WTC11 (cell line): ENCODE data around the gene COPS6. TPM values are rescaled to one million over a fixed set of nuclear protein-coding genes. Genes with fewer than 3 reads are reported as not detected.

Experiments used
- ATAC-seq: fragments of 200-7000 bp; cut with Tn5 transposase; 2 replicates; pipeline ENCODE4 v1.10.0; 2021; ENCODE audit warnings: mild to moderate bottlenecking, moderate library complexity
- CTCF ChIA-PET: fragments of 300-600 bp; sonication (Branson Sonifier 250); formaldehyde crosslinking; loops from one replicate; lab custom pipeline; 2021; ENCODE audit warnings: antibody characterized with exemption; lab: Charles Lee
- POLR2A ChIA-PET: fragments of 350-600 bp; sonication (Branson Sonifier 250); formaldehyde crosslinking; loops from one replicate; lab custom pipeline; 2021; ENCODE audit warnings: antibody characterized with exemption; lab: Charles Lee
- DNase-seq: peaks from one replicate; pipeline ENCODE4 v3.0.0; 2021; ENCODE audit warnings: low spot score
- H3K27ac Mint-ChIP-seq: 2 replicates; pipeline ENCODE4 v1.8.0; 2021; ENCODE audit warnings: mixed read lengths
- H3K27me3 Mint-ChIP-seq: 2 replicates; pipeline ENCODE4 v1.8.0; 2021; ENCODE audit warnings: low read depth, mild to moderate bottlenecking, moderate library complexity, mixed read lengths
- H3K36me3 Mint-ChIP-seq: 2 replicates; pipeline ENCODE4 v1.8.0; 2021; ENCODE audit warnings: mixed read lengths
- H3K4me1 Mint-ChIP-seq: 2 replicates; pipeline ENCODE4 v1.8.0; 2022; ENCODE audit warnings: mixed read lengths
- H3K4me3 Mint-ChIP-seq: 2 replicates; pipeline ENCODE4 v1.8.0; 2021; ENCODE audit warnings: mild to moderate bottlenecking, moderate library complexity, mixed read lengths
- H3K9me3 Mint-ChIP-seq: 2 replicates; pipeline ENCODE4 v1.8.0; 2021; ENCODE audit warnings: mixed read lengths
- CDX4 ChIP-seq: fragments of 250-450 bp; sonication (Bioruptor Pico); IDR thresholded peaks from 2 replicates; pipeline ENCODE4 v1.9.0; 2021; ENCODE audit warnings: moderate library complexity, mild to moderate bottlenecking, inconsistent platforms, borderline replicate concordance
- FOXP1 ChIP-seq: sonication (generic); formaldehyde crosslinking; IDR thresholded peaks from 2 replicates; pipeline ENCODE4 v1.8.0; 2022; ENCODE audit warnings: missing genetic modification reagents, mild to moderate bottlenecking, moderate library complexity, borderline replicate concordance
- GABPB1 ChIP-seq: sonication (generic); formaldehyde crosslinking; IDR thresholded peaks from 2 replicates; pipeline ENCODE4 v1.8.1; 2023; ENCODE audit warnings: mild to moderate bottlenecking, missing genetic modification reagents
- IRF2 ChIP-seq: sonication (generic); formaldehyde crosslinking; IDR thresholded peaks from 2 replicates; pipeline ENCODE4 v1.8.0; 2022; ENCODE audit warnings: low read depth, missing genetic modification reagents, borderline replicate concordance
- MYBL2 ChIP-seq: sonication (generic); formaldehyde crosslinking; IDR thresholded peaks from 2 replicates; pipeline ENCODE4 v1.8.1; 2023; ENCODE audit warnings: mild to moderate bottlenecking, moderate library complexity, missing genetic modification reagents
- NFATC4 ChIP-seq: fragments of 250-450 bp; sonication (Bioruptor Pico); IDR thresholded peaks from 2 replicates; pipeline ENCODE4 v1.9.0; 2021; ENCODE audit warnings: mild to moderate bottlenecking
- NFYB ChIP-seq: sonication (generic); formaldehyde crosslinking; conservative IDR thresholded peaks from 2 replicates; pipeline ENCODE4 v1.8.0; 2022; ENCODE audit warnings: low read depth, missing genetic modification reagents
- SMAD3 ChIP-seq: sonication (generic); formaldehyde crosslinking; IDR thresholded peaks from 2 replicates; pipeline ENCODE4 v1.8.0; 2022; ENCODE audit warnings: missing genetic modification reagents, mild to moderate bottlenecking, borderline replicate concordance
- SMAD4 ChIP-seq: sonication (generic); formaldehyde crosslinking; IDR thresholded peaks from 2 replicates; pipeline ENCODE4 v1.8.0; 2022; ENCODE audit warnings: mild to moderate bottlenecking, missing genetic modification reagents
- SOX15 ChIP-seq: fragments of 250-450 bp; sonication (Bioruptor Pico); IDR thresholded peaks from 2 replicates; pipeline ENCODE4 v1.9.0; 2021; ENCODE audit warnings: mild to moderate bottlenecking
- TCF7 ChIP-seq: sonication (generic); formaldehyde crosslinking; IDR thresholded peaks from 2 replicates; pipeline ENCODE4 v1.8.0; 2022; ENCODE audit warnings: mild to moderate bottlenecking, low read depth, missing genetic modification reagents, moderate library complexity
- TEAD4 ChIP-seq: sonication (generic); formaldehyde crosslinking; IDR thresholded peaks from 2 replicates; pipeline ENCODE4 v1.8.0; 2022; ENCODE audit warnings: mild to moderate bottlenecking, missing genetic modification reagents
- USF2 ChIP-seq: sonication (generic); formaldehyde crosslinking; IDR thresholded peaks from 2 replicates; pipeline ENCODE4 v1.8.1; 2023; ENCODE audit warnings: mild to moderate bottlenecking, missing genetic modification reagents, moderate library complexity
- ZBTB21 ChIP-seq: sonication (generic); formaldehyde crosslinking; IDR thresholded peaks from 2 replicates; pipeline ENCODE4 v1.8.1; 2023; ENCODE audit warnings: mild to moderate bottlenecking, missing genetic modification reagents, borderline replicate concordance
- ZNF219 ChIP-seq: sonication (generic); formaldehyde crosslinking; IDR thresholded peaks from 2 replicates; pipeline ENCODE4 v1.8.0; 2023; ENCODE audit warnings: missing genetic modification reagents, mild to moderate bottlenecking, borderline replicate concordance
- ZNF232 ChIP-seq: sonication (generic); formaldehyde crosslinking; IDR thresholded peaks from 2 replicates; pipeline ENCODE4 v1.8.0; 2022; ENCODE audit warnings: mild to moderate bottlenecking, missing genetic modification reagents
- total RNA-seq: library from RNA; stranded (reverse); gene quantifications from 3 replicates; pipeline ENCODE4 v1.2.3, GENCODE V29; 2021
- TF ChIP-seq, protein P1 (sequence below): fragments of 250-450 bp; sonication (Bioruptor Pico); IDR thresholded peaks from 2 replicates; pipeline ENCODE4 v2.1.2; 2022; ENCODE audit warnings: mild to moderate bottlenecking, moderate library complexity
- TF ChIP-seq, protein P2 (sequence below): sonication (generic); formaldehyde crosslinking; IDR thresholded peaks from 2 replicates; pipeline ENCODE4 v1.8.1; 2022; ENCODE audit warnings: mild to moderate bottlenecking, missing genetic modification reagents, moderate library complexity, borderline replicate concordance
- TF ChIP-seq, protein P3 (sequence below): sonication (generic); formaldehyde crosslinking; IDR thresholded peaks from 2 replicates; pipeline ENCODE4 v1.8.1; 2022; ENCODE audit warnings: low read depth, missing genetic modification reagents, borderline replicate concordance
- TF ChIP-seq, protein P4 (sequence below): sonication (generic); formaldehyde crosslinking; IDR thresholded peaks from 2 replicates; pipeline ENCODE4 v1.8.1; 2022; ENCODE audit warnings: missing genetic modification reagents, borderline replicate concordance
- TF ChIP-seq, protein P5 (sequence below): sonication (generic); formaldehyde crosslinking; IDR thresholded peaks from 2 replicates; pipeline ENCODE4 v1.8.0; 2022; ENCODE audit warnings: mild to moderate bottlenecking, missing genetic modification reagents
- TF ChIP-seq, protein P6 (sequence below): sonication (generic); formaldehyde crosslinking; IDR thresholded peaks from 2 replicates; pipeline ENCODE4 v1.8.0; 2023; ENCODE audit warnings: missing genetic modification reagents, mild to moderate bottlenecking, borderline replicate concordance

The COPS6 gene
- total RNA-seq, 1 experiment from 2014 or later: 118 TPM

DNA sequence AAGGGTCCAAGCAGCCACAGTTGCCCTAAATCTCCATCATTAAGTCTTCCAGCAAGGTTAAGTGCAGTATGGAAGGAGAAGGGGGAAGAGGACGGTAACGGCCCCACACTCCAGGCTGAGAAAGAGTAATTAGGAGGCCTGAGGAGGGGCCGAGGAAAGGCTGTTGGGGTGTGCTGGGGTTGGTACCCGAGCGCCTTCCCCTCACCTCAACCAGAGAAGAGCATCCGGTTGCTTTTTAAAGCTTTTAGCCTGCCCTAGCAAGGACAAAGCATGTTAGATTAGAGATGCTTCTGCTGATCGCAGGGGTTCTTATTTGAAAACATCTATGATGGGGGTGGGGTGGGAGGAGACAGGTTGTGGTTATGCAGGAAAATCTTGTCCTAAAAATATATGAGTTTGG, 48.2 kb upstream of the COPS6 start:
- POLR2A ChIA-PET: interaction anchor here (0.6 to 0.7 kb wide), 2 partner anchors 9 to 92 kb away, joined by 3 to 4 read pairs; partner anchors contain the start of gene ZSCAN21
- no peak for DNase-seq
- peaks cover 33% of the 10 kb centered on the region for H3K36me3 Mint-ChIP-seq
- no peak overlapping the region; the same call in 1 of the 2 replicates for H3K27ac Mint-ChIP-seq
- ATAC-seq: peak; percentile 48
- peaks cover 11% of the 10 kb centered on the region for H3K9me3 Mint-ChIP-seq
- CTCF ChIA-PET: no interaction called here
- TF ChIP-seq, protein P1, sequence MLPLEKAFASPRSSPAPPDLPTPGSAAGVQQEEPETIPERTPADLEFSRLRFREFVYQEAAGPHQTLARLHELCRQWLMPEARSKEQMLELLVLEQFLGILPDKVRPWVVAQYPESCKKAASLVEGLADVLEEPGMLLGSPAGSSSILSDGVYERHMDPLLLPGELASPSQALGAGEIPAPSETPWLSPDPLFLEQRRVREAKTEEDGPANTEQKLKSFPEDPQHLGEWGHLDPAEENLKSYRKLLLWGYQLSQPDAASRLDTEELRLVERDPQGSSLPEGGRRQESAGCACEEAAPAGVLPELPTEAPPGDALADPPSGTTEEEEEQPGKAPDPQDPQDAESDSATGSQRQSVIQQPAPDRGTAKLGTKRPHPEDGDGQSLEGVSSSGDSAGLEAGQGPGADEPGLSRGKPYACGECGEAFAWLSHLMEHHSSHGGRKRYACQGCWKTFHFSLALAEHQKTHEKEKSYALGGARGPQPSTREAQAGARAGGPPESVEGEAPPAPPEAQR (CRISPR knock-in tag): no peak
- TF ChIP-seq NFATC4 (CRISPR knock-in tag) (no peak), CDX4 (CRISPR knock-in tag) (no peak), NFYB (CRISPR knock-in tag) (no peak), TCF7 (CRISPR knock-in tag) (no peak), IRF2 (CRISPR knock-in tag) (no peak), SMAD3 (CRISPR knock-in tag) (no peak), MYBL2 (no peak), USF2 (CRISPR knock-in tag) (no peak), ZBTB21 (no peak), ZNF232 (CRISPR knock-in tag) (no peak), GABPB1 (CRISPR knock-in tag) (no peak), SMAD4 (no peak), FOXP1 (no peak)
- TF ChIP-seq, protein P2, sequence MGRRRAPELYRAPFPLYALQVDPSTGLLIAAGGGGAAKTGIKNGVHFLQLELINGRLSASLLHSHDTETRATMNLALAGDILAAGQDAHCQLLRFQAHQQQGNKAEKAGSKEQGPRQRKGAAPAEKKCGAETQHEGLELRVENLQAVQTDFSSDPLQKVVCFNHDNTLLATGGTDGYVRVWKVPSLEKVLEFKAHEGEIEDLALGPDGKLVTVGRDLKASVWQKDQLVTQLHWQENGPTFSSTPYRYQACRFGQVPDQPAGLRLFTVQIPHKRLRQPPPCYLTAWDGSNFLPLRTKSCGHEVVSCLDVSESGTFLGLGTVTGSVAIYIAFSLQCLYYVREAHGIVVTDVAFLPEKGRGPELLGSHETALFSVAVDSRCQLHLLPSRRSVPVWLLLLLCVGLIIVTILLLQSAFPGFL (CRISPR knock-in tag): no peak
- TF ChIP-seq, protein P3, sequence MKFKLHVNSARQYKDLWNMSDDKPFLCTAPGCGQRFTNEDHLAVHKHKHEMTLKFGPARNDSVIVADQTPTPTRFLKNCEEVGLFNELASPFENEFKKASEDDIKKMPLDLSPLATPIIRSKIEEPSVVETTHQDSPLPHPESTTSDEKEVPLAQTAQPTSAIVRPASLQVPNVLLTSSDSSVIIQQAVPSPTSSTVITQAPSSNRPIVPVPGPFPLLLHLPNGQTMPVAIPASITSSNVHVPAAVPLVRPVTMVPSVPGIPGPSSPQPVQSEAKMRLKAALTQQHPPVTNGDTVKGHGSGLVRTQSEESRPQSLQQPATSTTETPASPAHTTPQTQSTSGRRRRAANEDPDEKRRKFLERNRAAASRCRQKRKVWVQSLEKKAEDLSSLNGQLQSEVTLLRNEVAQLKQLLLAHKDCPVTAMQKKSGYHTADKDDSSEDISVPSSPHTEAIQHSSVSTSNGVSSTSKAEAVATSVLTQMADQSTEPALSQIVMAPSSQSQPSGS (CRISPR knock-in tag): no peak
- TF ChIP-seq, all 79 proteins: peak for 0
- H3K27me3 Mint-ChIP-seq: no peaks in the 10 kb centered on the region
- H3K4me3 Mint-ChIP-seq: no peak overlapping the region
- H3K4me1 Mint-ChIP-seq: peaks cover 11% of the 10 kb centered on the region

GRCh38 chr7:100044718-100045117, 44.1 kb upstream of the COPS6 start:
- Mint-ChIP-seq H3K4me3 (no peak overlapping the region), H3K36me3 (peaks cover 11% of the 10 kb centered on the region), H3K27me3 (no peaks in the 10 kb centered on the region), H3K4me1 (peaks cover 11% of the 10 kb centered on the region), H3K27ac (peak overlapping the region; percentile 15; the same call in 1 of the 2 replicates), H3K9me3 (peaks cover 8% of the 10 kb centered on the region)
- DNase-seq (no peak), ATAC-seq (no peak)
- CTCF ChIA-PET: no interaction called here
- POLR2A ChIA-PET: no interaction called here
- TF ChIP-seq TEAD4 (CRISPR knock-in tag) (no peak), ZBTB21 (no peak), ZNF219 (no peak), SOX15 (CRISPR knock-in tag) (no peak)
- TF ChIP-seq, protein P4, sequence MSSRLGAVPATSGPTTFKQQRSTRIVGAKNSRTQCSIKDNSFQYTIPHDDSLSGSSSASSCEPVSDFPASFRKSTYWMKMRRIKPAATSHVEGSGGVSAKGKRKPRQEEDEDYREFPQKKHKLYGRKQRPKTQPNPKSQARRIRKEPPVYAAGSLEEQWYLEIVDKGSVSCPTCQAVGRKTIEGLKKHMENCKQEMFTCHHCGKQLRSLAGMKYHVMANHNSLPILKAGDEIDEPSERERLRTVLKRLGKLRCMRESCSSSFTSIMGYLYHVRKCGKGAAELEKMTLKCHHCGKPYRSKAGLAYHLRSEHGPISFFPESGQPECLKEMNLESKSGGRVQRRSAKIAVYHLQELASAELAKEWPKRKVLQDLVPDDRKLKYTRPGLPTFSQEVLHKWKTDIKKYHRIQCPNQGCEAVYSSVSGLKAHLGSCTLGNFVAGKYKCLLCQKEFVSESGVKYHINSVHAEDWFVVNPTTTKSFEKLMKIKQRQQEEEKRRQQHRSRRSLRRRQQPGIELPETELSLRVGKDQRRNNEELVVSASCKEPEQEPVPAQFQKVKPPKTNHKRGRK (CRISPR knock-in tag): no peak
- TF ChIP-seq, protein P5, sequence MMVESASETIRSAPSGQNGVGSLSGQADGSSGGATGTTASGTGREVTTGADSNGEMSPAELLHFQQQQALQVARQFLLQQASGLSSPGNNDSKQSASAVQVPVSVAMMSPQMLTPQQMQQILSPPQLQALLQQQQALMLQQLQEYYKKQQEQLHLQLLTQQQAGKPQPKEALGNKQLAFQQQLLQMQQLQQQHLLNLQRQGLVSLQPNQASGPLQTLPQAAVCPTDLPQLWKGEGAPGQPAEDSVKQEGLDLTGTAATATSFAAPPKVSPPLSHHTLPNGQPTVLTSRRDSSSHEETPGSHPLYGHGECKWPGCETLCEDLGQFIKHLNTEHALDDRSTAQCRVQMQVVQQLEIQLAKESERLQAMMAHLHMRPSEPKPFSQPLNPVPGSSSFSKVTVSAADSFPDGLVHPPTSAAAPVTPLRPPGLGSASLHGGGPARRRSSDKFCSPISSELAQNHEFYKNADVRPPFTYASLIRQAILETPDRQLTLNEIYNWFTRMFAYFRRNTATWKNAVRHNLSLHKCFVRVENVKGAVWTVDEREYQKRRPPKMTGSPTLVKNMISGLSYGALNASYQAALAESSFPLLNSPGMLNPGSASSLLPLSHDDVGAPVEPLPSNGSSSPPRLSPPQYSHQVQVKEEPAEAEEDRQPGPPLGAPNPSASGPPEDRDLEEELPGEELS: no peak
- TF ChIP-seq, protein P6, sequence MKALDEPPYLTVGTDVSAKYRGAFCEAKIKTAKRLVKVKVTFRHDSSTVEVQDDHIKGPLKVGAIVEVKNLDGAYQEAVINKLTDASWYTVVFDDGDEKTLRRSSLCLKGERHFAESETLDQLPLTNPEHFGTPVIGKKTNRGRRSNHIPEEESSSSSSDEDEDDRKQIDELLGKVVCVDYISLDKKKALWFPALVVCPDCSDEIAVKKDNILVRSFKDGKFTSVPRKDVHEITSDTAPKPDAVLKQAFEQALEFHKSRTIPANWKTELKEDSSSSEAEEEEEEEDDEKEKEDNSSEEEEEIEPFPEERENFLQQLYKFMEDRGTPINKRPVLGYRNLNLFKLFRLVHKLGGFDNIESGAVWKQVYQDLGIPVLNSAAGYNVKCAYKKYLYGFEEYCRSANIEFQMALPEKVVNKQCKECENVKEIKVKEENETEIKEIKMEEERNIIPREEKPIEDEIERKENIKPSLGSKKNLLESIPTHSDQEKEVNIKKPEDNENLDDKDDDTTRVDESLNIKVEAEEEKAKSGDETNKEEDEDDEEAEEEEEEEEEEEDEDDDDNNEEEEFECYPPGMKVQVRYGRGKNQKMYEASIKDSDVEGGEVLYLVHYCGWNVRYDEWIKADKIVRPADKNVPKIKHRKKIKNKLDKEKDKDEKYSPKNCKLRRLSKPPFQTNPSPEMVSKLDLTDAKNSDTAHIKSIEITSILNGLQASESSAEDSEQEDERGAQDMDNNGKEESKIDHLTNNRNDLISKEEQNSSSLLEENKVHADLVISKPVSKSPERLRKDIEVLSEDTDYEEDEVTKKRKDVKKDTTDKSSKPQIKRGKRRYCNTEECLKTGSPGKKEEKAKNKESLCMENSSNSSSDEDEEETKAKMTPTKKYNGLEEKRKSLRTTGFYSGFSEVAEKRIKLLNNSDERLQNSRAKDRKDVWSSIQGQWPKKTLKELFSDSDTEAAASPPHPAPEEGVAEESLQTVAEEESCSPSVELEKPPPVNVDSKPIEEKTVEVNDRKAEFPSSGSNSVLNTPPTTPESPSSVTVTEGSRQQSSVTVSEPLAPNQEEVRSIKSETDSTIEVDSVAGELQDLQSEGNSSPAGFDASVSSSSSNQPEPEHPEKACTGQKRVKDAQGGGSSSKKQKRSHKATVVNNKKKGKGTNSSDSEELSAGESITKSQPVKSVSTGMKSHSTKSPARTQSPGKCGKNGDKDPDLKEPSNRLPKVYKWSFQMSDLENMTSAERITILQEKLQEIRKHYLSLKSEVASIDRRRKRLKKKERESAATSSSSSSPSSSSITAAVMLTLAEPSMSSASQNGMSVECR: no peak
